ENCODE data around the gene TMED1.

Gene TMED1

DNA sequence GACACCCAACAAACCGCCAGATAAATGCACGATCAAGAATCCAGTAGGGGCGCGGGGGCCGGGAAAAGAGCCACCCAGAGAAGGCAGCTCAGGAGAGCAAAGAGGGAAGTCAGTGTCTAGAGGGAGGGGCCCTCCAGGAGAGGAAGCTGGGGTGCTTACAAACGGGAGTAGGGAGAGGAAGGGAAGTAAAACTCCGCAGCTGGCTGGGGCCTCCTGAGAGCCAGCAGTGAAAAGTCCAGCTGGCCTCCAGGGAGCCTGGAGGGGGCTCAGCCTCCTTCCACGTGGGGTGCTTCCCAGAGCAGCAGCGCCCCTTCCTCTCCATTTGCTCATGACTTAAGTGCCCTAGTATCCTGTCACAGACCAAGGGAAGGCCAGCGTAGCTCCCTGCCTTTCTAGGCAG lies 51.8 kb downstream of the TMED1 start:
- DNase-seq (ENCODE audit: low spot score): no peak
- TF ChIP-seq, protein P1, sequence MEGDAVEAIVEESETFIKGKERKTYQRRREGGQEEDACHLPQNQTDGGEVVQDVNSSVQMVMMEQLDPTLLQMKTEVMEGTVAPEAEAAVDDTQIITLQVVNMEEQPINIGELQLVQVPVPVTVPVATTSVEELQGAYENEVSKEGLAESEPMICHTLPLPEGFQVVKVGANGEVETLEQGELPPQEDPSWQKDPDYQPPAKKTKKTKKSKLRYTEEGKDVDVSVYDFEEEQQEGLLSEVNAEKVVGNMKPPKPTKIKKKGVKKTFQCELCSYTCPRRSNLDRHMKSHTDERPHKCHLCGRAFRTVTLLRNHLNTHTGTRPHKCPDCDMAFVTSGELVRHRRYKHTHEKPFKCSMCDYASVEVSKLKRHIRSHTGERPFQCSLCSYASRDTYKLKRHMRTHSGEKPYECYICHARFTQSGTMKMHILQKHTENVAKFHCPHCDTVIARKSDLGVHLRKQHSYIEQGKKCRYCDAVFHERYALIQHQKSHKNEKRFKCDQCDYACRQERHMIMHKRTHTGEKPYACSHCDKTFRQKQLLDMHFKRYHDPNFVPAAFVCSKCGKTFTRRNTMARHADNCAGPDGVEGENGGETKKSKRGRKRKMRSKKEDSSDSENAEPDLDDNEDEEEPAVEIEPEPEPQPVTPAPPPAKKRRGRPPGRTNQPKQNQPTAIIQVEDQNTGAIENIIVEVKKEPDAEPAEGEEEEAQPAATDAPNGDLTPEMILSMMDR (IDR thresholded peaks at IDR 0.05; ENCODE audit: extremely low read depth, missing control alignments): no peak

DNA sequence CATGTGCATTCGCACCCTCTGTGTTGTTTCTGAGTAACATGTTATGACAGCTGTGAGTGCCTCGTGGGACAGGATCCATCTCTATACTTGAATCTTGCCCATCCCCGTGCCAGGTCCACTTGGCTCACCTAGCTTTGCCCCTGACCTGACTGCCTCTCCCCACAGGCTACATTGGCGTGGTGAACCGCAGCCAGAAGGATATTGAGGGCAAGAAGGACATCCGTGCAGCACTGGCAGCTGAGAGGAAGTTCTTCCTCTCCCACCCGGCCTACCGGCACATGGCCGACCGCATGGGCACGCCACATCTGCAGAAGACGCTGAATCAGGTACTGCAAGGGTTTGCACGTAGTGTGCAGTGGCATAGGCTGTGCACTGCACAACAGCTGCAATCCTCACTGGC lies 53.2 kb downstream of the TMED1 start:
- TF ChIP-seq, protein P1 (IDR thresholded peaks at IDR 0.05; ENCODE audit: extremely low read depth, missing control alignments): no peak
- DNase-seq (ENCODE audit: low spot score): no peak

Data from GM20000 (cell line).